Astrocyte (in vitro differentiated cells and primary cell): ENCODE measurements around the gene ELSPBP1. TPM values are rescaled to one million over a fixed set of nuclear protein-coding genes. Genes with fewer than 3 reads are reported as not detected.

Source experiments
- DNase-seq: peaks from one replicate; pipeline ENCODE4 v3.0.0-alpha.2; 2010; ENCODE audit warnings: low read depth
- FAIRE-seq: peaks from 2 replicates; lab custom pipeline; 2011; peaks lifted over from hg19 to GRCh38; lab: Jason Lieb, UNC
- H2AFZ ChIP-seq: 2 replicates; pipeline ENCODE4 v1.6.0; 2012; ENCODE audit warnings: low read depth, low read length, inconsistent platforms
- H3K27ac ChIP-seq: 2 replicates; pipeline ENCODE4 v1.5.1; 2011; ENCODE audit warnings: low read depth, low read length, inconsistent platforms
- H3K27me3 ChIP-seq: 2 replicates; pipeline ENCODE4 v1.6.0; 2011; ENCODE audit warnings: low read length, inconsistent platforms; ENCODE audit not compliant: insufficient read depth
- H3K36me3 ChIP-seq: 2 replicates; pipeline ENCODE4 v1.5.1; 2011; ENCODE audit warnings: low read length, inconsistent platforms; ENCODE audit not compliant: insufficient read depth
- H3K4me1 ChIP-seq: 2 replicates; pipeline ENCODE4 v1.5.1; 2011; ENCODE audit warnings: low read length, inconsistent platforms; ENCODE audit not compliant: insufficient read depth
- H3K4me2 ChIP-seq: 2 replicates; pipeline ENCODE4 v1.6.0; 2012; ENCODE audit warnings: low read length, inconsistent platforms
- H3K4me3 ChIP-seq: 2 replicates; pipeline ENCODE4 v1.5.1; 2011; ENCODE audit warnings: low read depth, mild to moderate bottlenecking, low read length, inconsistent platforms; ENCODE audit not compliant: insufficient read depth
- H3K79me2 ChIP-seq: 2 replicates; pipeline ENCODE4 v1.6.0; 2012; ENCODE audit warnings: mild to moderate bottlenecking, low read length, inconsistent platforms; ENCODE audit not compliant: insufficient read depth
- H3K9ac ChIP-seq: 2 replicates; pipeline ENCODE4 v1.6.0; 2012; ENCODE audit warnings: mild to moderate bottlenecking, low read length, inconsistent platforms
- H3K9me3 ChIP-seq: 2 replicates; pipeline ENCODE4 v1.5.1; 2012; ENCODE audit warnings: low read depth, mild to moderate bottlenecking, low read length, inconsistent platforms; ENCODE audit not compliant: insufficient read depth
- H4K20me1 ChIP-seq: 2 replicates; pipeline ENCODE4 v1.6.0; 2012; ENCODE audit warnings: low read length, inconsistent platforms; ENCODE audit not compliant: insufficient read depth
- H3K27ac Mint-ChIP-seq: one replicate; pipeline ENCODE4 v1.8.0; 2021; ENCODE audit warnings: mild to moderate bottlenecking, mixed read lengths; ENCODE audit not compliant: unreplicated experiment
- H3K27me3 Mint-ChIP-seq: one replicate; pipeline ENCODE4 v1.8.0; 2021; ENCODE audit warnings: low read depth, mixed read lengths; ENCODE audit not compliant: unreplicated experiment
- H3K36me3 Mint-ChIP-seq: one replicate; pipeline ENCODE4 v1.8.0; 2021; ENCODE audit warnings: low read depth, mixed read lengths; ENCODE audit not compliant: unreplicated experiment
- H3K4me1 Mint-ChIP-seq: one replicate; pipeline ENCODE4 v1.8.0; 2021; ENCODE audit warnings: low read depth, mixed read lengths; ENCODE audit not compliant: unreplicated experiment
- H3K4me3 Mint-ChIP-seq: one replicate; pipeline ENCODE4 v1.8.0; 2021; ENCODE audit warnings: mild to moderate bottlenecking, moderate library complexity, mixed read lengths; ENCODE audit not compliant: unreplicated experiment
- H3K9me3 Mint-ChIP-seq: one replicate; pipeline ENCODE4 v1.8.0; 2021; ENCODE audit warnings: mild to moderate bottlenecking, mixed read lengths; ENCODE audit not compliant: unreplicated experiment
- EZH2 ChIP-seq: IDR thresholded peaks from 2 replicates; pipeline ENCODE4 v1.6.1; 2012; ENCODE audit warnings: mild to moderate bottlenecking, low read length, inconsistent platforms; ENCODE audit not compliant: insufficient read depth
- total RNA-seq: library from RNA; stranded (reverse); gene quantifications from 2 replicates; pipeline ENCODE4 v1.2.1, GENCODE V29; 2021
- TF ChIP-seq, protein P1 (sequence below): IDR thresholded peaks from 2 replicates; pipeline ENCODE4 v1.5.1; 2011; ENCODE audit warnings: low read depth, mild to moderate bottlenecking, inconsistent platforms, low read length, moderate library complexity; ENCODE audit not compliant: insufficient read depth

The ELSPBP1 gene
- total RNA-seq, 1 donor from 2014 or later, result not detected

GRCh38 chr19:48043675-48044258, 49.3 kb downstream of the ELSPBP1 start, which contains the start of gene CABP5:
TSS of gene CABP5 (minus strand) at chr19:48044079. CDS start at chr19:48043922, 157 bp downstream.
- Histone ChIP-seq H3K4me2 (no peak within 1 kb of the TSS), H3K27ac (no peak within 1 kb of the TSS), H2AFZ (no peak within 1 kb of the TSS), H3K79me2 (no peaks in the 10 kb centered on the region), H3K9me3 (peaks cover 4% of the 10 kb centered on the region), H3K4me1 (no peaks in the 10 kb centered on the region), H3K9ac (no peak within 1 kb of the TSS), H3K4me3 (no peak within 1 kb of the TSS), H4K20me1 (no peaks in the 10 kb centered on the region), H3K36me3 (no peaks in the 10 kb centered on the region), H3K27me3 (no peaks in the 10 kb centered on the region)
- DNase-seq (no peak), FAIRE-seq (no peak)
- peaks cover 42% of the 10 kb centered on the region for H3K27me3 Mint-ChIP-seq
- peaks cover 5% of the 10 kb centered on the region for H3K36me3 Mint-ChIP-seq
- TF ChIP-seq, protein P1, sequence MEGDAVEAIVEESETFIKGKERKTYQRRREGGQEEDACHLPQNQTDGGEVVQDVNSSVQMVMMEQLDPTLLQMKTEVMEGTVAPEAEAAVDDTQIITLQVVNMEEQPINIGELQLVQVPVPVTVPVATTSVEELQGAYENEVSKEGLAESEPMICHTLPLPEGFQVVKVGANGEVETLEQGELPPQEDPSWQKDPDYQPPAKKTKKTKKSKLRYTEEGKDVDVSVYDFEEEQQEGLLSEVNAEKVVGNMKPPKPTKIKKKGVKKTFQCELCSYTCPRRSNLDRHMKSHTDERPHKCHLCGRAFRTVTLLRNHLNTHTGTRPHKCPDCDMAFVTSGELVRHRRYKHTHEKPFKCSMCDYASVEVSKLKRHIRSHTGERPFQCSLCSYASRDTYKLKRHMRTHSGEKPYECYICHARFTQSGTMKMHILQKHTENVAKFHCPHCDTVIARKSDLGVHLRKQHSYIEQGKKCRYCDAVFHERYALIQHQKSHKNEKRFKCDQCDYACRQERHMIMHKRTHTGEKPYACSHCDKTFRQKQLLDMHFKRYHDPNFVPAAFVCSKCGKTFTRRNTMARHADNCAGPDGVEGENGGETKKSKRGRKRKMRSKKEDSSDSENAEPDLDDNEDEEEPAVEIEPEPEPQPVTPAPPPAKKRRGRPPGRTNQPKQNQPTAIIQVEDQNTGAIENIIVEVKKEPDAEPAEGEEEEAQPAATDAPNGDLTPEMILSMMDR, result no peak
- no peak for TF ChIP-seq EZH2
- H3K4me3 Mint-ChIP-seq, result no peak within 1 kb of the TSS
- no peak within 1 kb of the TSS for H3K27ac Mint-ChIP-seq
- H3K9me3 Mint-ChIP-seq, result peaks cover 14% of the 10 kb centered on the region
- H3K4me1 Mint-ChIP-seq, result no peaks in the 10 kb centered on the region

- TF ChIP-seq, protein P1, result no peak
- no peak for TF ChIP-seq EZH2
- no peaks in the 10 kb centered on the region for H3K79me2 ChIP-seq
- H3K9ac ChIP-seq, result no peak overlapping the region
- H3K4me1 Mint-ChIP-seq, result no peaks in the 10 kb centered on the region
- peaks cover 4% of the 10 kb centered on the region for H3K9me3 ChIP-seq
- H3K27me3 Mint-ChIP-seq, result peaks cover 37% of the 10 kb centered on the region
- H3K4me3 ChIP-seq, result no peak overlapping the region
- H3K27me3 ChIP-seq, result no peaks in the 10 kb centered on the region
- no peak overlapping the region for H3K27ac Mint-ChIP-seq
- no peak overlapping the region for H3K4me2 ChIP-seq
- no peak overlapping the region for H3K4me3 Mint-ChIP-seq
- no peaks in the 10 kb centered on the region for H3K4me1 ChIP-seq
- no peak overlapping the region for H3K27ac ChIP-seq
- H4K20me1 ChIP-seq, result no peaks in the 10 kb centered on the region
- H3K36me3 ChIP-seq, result no peaks in the 10 kb centered on the region
- no peak overlapping the region for H2AFZ ChIP-seq
- peaks cover 4% of the 10 kb centered on the region for H3K36me3 Mint-ChIP-seq
- DNase-seq, result no peak
- FAIRE-seq, result no peak
- peaks cover 14% of the 10 kb centered on the region for H3K9me3 Mint-ChIP-seq
Measured at GRCh38 chr19:48044561-48044960, 50.1 kb downstream of the ELSPBP1 start.

DNA sequence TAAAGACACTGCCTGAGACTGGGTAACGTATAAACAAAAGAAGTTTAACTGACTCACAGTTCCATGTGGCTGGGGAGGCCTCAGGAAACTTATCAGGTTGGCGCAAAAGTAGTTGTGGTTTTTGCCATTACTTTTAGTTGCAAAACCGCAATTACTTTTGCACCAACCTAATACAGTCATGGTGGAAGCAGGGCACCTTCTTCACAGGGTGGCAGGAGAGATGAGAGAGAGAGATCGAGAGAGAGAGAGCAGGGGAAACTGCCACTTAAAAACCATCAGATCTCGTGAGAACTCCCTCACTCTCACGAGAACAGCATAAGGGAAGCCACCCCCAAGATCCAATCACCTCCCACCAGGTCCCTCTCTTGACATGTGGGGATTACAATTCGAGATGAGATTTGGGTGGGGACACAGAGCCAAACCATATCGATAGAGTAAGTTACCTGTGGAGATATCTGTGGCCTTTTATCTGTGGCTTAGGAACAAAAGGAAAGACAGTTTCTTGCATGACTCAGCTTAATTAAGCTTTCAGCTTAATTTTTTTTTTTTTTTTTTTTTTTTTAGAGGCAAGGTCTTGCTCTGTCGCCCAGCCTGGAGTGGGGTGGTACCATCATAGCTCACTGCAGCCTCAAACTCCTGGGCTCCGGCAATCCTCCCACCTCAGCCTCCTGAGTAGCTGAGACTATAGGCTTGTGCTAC, 57.1 kb downstream of the ELSPBP1 start:
- H3K27me3 Mint-ChIP-seq, result peaks cover 13% of the 10 kb centered on the region
- no peak for FAIRE-seq
- H4K20me1 ChIP-seq, result no peaks in the 10 kb centered on the region

More for the DNA sequence above, 57.1 kb downstream of the ELSPBP1 start:
- TF ChIP-seq EZH2, result no peak
- TF ChIP-seq, protein P1, result no peak
- Histone ChIP-seq H3K4me1 (no peaks in the 10 kb centered on the region), H2AFZ (no peak overlapping the region), H3K9me3 (peaks cover 5% of the 10 kb centered on the region), H3K79me2 (no peaks in the 10 kb centered on the region), H3K4me2 (no peak overlapping the region), H3K27me3 (no peaks in the 10 kb centered on the region), H3K9ac (no peak overlapping the region), H3K4me3 (no peak overlapping the region), H3K27ac (no peak overlapping the region), H3K36me3 (no peaks in the 10 kb centered on the region)
- peaks cover 15% of the 10 kb centered on the region for H3K9me3 Mint-ChIP-seq
- no peak overlapping the region for H3K27ac Mint-ChIP-seq
- no peaks in the 10 kb centered on the region for H3K4me1 Mint-ChIP-seq
- no peak for DNase-seq
- H3K36me3 Mint-ChIP-seq, result peaks cover 6% of the 10 kb centered on the region
- no peak overlapping the region for H3K4me3 Mint-ChIP-seq
